Mesenteric fat pad (tissue), 1 donor: ENCODE data around the gene ADD3. TPM values are rescaled to one million over a fixed set of nuclear protein-coding genes. Genes with fewer than 3 reads are reported as not detected.

ENCODE experiments used
- DNase-seq: peaks from one replicate; pipeline ENCODE4 v3.0.0-alpha.2; 2020; ENCODE audit warnings: low spot score
- total RNA-seq: library from RNA; stranded (reverse); fragmentation: NEBNext Ultra II Directional; extraction: Animal tissue kit (Norgen Biotek cat#: 25700); gene quantifications from one replicate; pipeline ENCODE4 v1.2.1, GENCODE V29; 2021
- donor health status: DM: yes; HTN: yes; CAD: no.

Gene ADD3
- total RNA-seq, 1 donor from 2014 or later, result 89.6 TPM

DNA sequence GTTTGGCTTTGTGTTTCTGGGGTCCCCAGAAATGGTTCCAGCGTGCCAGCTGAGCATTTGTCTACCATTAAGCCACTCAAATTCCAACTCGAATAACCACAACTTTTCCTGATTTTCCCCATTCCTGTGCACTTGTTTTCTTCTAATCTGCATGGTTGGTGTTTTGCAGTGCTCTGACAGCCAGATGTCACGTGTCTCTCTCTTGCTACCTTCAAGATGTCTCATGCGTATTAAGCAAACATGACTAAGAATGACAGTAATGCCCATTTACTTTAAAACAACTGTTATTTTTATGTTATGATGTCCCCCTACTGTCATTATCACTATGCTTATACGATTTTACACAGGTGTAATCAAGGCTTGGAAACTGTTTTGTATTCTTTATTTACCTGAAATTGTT, 164.4 kb downstream of the ADD3 start:
- no peak for DNase-seq

DNA sequence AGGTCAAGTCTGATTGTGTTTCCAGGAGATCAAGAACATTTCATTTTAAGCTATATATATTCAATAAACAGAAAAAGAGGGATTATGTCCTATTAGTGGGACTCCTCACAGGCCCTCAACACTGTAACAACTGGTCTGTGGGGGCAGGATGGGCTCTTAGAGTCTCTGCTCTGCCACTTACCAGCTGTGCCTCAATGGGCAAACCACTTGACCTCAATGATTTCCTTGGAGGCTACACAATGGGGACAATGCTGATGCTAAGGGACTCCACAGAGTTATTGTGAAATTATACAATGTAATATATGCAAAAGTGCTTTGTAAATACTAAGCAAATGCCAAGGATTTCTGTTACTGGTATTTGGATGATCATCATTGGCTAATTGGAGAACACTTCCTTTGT, 166.4 kb downstream of the ADD3 start:
- no peak for DNase-seq

GRCh38 chr10:110174816-110175215, 167.0 kb downstream of the ADD3 start:
- DNase-seq, result no peak

DNA sequence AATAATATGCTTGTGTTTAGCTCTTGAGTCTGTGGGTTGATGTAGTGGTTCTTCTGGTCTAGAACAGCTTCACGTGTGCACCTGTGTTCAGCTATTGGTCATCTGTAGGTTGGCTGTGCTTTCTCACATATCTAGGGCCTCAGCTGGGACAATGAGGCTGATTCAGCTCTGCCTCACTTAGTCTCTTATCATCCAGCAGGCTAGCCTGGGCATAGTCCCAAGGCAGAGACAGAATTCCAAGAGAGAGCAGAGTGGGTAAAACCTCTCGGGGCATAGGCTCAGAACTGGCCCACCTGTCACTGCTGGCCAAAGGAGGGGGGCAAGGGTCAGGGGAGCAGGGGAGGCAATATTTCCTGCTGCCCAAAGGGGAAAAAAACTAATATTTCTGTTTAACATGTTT, 167.6 kb downstream of the ADD3 start:
- DNase-seq, result no peak

- no peak for DNase-seq
Observed at GRCh38 chr10:110176141-110177030, 168.6 kb downstream of the ADD3 start.

DNA sequence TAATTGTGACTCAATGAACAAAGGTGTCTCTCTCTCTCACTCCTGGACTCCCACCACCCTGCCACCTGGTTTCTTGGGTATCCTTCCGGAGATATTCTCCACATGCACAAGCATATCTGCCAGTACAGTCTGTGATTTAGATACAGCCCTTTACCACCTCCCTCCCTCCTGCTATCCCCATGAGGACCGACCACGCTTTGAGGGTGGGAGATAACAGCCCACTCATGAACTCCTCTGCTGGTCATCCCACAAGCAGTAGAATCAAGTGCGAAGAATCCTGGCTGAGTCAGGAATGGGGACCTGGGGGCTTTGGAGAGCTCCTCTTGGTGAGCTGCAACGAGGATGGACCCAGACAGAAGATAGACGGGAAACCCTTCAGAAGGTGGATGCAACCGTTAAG, 171.4 kb downstream of the ADD3 start:
- DNase-seq, result no peak

DNA sequence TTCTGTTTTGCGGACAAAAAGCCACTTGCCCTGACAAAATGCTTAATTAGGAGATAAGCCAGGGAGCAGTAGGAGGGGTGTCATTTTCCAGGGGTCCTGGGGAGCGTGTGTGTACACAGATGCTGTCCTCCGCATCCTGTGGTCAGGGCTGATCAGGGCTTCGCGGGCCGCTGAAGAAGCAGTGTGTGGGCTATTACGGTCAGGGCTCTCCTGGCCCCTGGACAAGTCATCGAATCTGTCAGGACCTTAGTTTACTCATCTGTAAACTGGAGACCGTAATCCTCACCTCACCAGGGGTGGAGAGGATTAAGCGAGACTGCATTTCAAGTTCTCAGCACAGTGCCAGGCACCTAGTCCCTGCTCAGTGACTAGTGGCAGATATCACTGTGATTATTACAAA, 173.7 kb downstream of the ADD3 start:
- no peak for DNase-seq

DNA sequence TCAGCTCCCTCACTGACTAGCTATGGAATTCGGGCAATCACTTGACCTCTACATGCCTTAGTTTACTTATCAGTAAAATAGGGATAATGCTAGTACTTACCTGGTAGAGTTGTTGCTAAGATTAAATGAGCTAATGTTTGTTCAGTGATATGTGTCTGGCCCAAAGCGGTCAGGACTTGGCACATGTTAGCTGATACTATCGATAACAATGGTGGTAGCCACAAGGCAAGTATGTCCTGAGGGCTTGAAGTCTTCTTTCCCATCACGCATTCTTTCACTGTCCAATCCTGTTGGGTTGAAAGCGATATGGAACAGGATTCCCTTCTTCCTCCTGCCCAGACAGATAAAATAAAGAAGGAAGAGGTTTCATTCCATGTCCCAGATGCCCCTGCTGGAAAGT, 174.1 kb downstream of the ADD3 start:
- no peak for DNase-seq

- no peak for DNase-seq
Observed at GRCh38 chr10:110184398-110184797, 176.6 kb downstream of the ADD3 start.

Other genes with a start within 250 kb of the ADD3 start
- 68.7 TPM for gene XPNPEP1, start 84.5 kb upstream of the ADD3 start, total RNA-seq
- 23.7 TPM for gene MXI1, start 199.6 kb downstream of the ADD3 start, total RNA-seq